ENCODE results near the gene IQCF6.
"Not testable (repeated sequence)": the region's sequence is repeated elsewhere in the genome, so short reads cannot be mapped to it uniquely, and the experiment has no call there.

Gene IQCF6

GRCh38 chr3:51779137-51779536 lies at the start of gene IQCF6:
TSS of gene IQCF6 (minus strand) at chr3:51779237. CDS start at chr3:51779224, 13 bp downstream.
- DNase-seq (ENCODE audit: low spot score): no peak

- DNase-seq (ENCODE audit: low spot score): no peak
These were observed 49.3 kb upstream of the IQCF6 start for GRCh38 chr3:51828297-51828696.

GRCh38 chr3:51819709-51820406 lies 40.8 kb upstream of the IQCF6 start:
- peak; percentile 11 for DNase-seq (ENCODE audit: low spot score)

DNA sequence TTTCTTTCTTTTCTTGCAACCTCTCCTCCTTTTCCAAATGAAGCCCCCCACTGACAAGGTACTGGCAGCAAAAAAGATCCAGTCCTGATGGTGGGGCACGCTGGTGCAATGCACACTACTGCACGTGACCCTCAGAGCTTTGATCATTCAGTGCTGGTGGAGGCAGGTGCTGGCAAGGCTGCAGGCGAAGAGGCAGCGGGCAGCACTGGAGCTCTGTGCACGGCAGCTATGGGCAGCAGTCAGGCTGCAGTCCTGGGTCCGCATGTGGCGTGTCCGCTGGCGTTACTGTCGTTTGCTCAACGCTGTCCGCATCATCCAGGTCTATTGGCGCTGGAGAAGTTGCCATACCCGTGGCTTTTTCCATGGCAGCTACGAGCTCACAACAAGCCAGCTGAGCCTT lies 40.1 kb upstream of the IQCF6 start:
- DNase-seq (ENCODE audit: low spot score): no peak

GRCh38 chr3:51817375-51817774 lies 38.3 kb upstream of the IQCF6 start:
- no peak for DNase-seq (ENCODE audit: low spot score)

GRCh38 chr3:51816723-51817122 lies 37.7 kb upstream of the IQCF6 start:
- no peak for DNase-seq (ENCODE audit: low spot score)

DNA sequence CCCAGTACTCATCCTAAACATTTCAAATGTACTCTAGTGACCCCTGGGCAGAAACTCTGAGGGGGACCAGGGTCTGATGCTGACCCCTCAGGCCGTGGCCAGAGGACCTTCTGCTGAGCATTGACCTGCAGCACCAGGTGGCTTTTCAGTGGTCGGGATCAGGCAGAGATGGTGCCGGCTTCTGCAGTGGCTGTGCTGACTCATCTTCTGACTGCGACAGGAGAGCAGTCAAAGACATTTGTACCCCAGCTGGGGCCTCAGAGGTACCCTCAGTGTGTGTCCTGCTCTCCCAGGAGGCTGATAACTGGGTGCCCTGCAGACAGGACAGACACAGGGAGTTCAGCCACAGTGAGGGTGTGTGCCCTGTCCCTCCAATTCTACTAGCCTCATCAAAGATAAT lies 36.6 kb upstream of the IQCF6 start:
- DNase-seq (ENCODE audit: low spot score): no peak

DNA sequence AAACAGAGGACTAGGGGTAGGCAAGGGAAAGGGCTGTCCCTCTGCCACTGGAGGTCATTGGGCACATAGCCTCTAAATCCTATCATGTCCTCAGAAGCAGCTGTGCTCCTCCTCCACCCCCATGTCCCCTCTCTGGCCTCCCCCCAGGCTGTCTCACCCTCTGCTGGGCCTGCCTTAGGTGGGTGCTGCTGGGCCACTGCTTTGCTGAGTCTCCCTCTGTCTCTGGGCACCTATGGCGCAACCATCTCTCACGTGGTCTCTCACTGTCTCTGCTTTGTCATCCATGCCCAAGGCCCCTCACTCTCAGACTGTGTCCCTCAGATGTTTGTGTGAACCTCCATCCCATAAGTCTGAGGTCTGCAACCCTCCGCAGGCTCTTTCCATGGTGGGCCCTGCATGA lies 35.0 kb upstream of the IQCF6 start:
- no peak for DNase-seq (ENCODE audit: low spot score)

- DNase-seq (ENCODE audit: low spot score): no peak
These were observed 34.5 kb upstream of the IQCF6 start for GRCh38 chr3:51813539-51813938.

DNA sequence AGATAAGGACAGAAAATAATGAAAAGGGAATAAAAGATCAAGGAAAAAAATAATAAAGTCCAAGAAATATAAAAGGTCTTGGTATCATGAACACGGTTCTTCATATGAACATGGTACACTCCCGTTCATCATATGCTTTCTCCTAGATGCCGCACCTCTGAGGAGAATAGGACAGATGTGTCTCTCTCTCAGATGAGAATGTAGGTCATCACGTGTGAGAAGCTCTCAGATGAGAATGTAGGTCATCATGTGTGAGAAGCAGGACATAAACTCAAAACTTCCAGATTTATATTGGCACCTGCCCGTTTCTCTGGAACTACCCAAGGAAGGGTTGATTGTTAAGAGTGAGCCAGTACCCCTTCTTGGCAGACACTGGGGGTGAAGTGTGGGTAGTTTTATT lies 29.9 kb upstream of the IQCF6 start:
- no peak for DNase-seq (ENCODE audit: low spot score)

DNA sequence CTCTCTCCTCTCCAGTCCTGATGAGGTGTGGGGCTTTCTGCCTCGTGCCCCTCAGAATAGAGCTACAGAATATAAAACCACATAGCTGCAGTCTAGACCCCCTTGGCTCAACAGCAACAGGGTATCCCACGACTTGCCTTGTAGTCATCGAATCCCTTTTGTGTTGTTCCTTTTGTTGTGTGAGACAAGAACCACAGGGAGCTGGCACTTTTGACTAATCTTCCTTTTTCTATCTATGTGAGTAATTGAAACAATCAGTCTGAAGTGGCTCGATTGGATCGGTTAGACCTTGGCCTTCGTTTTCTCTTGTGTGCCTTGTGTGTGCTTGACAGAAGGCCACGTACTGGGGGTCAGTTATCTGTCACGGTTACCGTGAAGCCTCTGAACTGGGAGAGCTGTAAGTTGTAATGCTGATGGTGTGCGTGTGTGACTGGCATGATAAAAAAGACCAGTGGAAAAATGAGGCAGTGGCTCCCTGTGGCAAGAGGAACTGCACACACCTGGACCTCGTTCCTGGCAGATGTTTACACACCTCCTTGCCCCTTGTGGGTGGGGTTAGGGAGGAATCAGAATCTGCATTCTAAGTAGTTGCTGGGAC lies 23.2 kb upstream of the IQCF6 start:
- DNase-seq (ENCODE audit: low spot score): no peak

GRCh38 chr3:51800750-51801125 lies 21.7 kb upstream of the IQCF6 start:
- no peak for DNase-seq (ENCODE audit: low spot score)

- peak; percentile 55 for DNase-seq (ENCODE audit: low spot score)
These were observed 21.1 kb upstream of the IQCF6 start for GRCh38 chr3:51799879-51800749.

DNA sequence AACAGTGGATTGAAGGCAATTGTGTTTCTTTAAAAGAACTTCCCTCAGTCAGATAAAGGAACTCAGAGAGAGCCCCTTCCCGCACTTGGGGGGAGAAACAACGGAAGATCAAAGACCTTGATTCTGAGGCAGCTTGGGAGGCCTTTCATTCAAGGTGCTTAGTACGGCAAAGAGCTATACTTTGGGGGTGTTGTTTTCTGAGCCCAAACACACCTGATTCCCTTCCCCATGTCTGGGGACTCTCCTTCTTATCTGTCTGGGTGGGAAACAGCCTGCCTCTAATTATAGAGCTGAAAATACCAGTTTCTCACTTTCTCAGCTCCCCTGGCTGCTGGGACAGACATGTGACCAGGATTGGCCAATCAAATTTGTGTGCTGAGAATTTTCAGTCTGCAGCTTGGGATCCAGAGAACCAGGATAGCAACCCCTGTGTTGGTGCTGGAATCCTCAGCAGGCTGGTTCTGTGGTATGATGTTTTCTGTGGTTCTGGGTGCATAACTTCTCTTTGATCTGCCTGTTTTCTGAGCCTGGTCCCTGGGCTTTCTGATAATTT lies 19.4 kb upstream of the IQCF6 start:
- DNase-seq (ENCODE audit: low spot score): no peak

DNA sequence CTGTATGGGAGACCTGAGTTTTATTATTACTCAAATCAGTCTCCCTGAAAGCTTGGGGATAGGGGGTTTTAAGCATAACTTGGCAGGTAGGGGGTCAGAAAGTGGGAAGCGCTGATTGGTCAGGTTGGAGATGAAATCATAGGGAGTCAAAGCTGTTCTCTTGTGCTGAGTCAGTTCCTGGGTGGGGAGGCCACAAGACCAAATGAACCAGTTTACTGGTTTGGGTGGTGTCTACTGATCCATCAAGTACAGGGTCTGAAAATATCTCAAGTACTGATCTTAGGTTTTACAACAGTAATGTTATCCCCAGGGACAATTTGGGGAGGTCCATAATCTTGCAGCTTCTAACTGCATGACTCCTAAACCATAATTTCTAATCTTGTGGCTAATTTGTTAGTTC lies 17.8 kb upstream of the IQCF6 start:
- DNase-seq (ENCODE audit: low spot score): no peak

GRCh38 chr3:51794206-51794605 lies 15.2 kb upstream of the IQCF6 start:
- DNase-seq (ENCODE audit: low spot score): no peak

DNA sequence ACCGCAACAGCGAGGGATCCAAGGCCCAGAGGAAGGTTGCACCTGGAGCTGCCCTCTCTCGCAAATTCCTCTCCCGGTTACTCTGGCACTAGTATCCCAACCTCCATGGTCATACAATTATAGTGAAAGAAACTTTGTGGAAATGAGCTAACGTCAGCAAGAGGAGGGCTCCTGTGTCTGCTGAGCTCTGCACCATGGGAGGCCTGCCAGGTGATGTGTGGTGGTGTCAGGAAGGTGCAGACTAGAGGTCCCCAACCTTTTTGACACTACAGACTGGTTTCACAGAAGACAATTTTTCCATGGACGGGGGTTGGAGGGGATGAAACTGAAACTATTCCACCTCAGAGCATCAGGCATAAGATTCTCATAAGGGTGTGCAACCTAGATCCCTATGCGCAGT lies 13.2 kb upstream of the IQCF6 start:
- DNase-seq (ENCODE audit: low spot score): no peak

- DNase-seq (ENCODE audit: low spot score): no peak
These were observed 10.4 kb upstream of the IQCF6 start for GRCh38 chr3:51789437-51789836.

GRCh38 chr3:51787576-51787975 lies 8.5 kb upstream of the IQCF6 start:
- DNase-seq (ENCODE audit: low spot score): not testable (repeated sequence)

- no peak for DNase-seq (ENCODE audit: low spot score)
These were observed 7.2 kb upstream of the IQCF6 start for GRCh38 chr3:51786267-51786666.

DNA sequence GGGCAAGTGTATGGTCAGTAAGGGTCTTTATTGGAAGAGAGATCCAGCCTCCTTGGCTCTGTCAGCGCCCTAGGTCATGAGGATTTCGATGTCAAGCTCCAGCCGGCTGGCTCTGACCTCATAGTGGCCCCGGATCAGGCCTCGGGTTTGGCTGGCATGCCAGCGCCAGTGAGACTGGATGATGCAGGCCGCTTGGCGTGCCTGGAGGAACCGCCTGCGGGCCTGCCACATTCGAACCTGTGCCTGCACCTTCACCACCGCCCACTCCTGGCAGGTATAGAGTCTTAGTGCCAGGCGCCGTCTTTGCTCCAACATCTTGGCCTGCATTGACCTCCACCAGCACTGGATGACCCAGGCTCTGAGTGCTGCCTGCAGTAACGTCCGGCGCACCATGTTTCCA lies 483 bp downstream of the IQCF6 start:
- no peak for DNase-seq (ENCODE audit: low spot score)

DNA sequence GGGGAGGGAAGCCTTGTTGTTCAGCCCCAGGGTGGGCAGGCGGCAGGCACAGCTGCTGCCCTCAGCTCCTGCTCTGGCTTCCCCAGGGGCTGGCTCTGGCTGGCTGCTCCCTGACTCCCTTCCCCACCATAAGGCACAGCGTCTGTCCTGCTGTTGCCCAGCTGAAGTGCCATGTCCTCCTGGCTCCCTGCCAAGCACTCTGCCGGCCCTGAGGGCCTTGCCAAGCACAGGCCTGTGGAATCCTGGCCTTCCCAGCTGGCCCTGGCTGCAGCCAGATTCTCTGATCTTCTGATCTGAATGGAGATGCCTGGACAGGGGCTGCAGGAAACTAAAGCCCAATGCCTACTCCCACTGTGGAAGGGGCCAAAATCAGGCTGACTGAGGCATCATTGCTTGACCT lies 1.1 kb downstream of the IQCF6 start:
- no peak for DNase-seq (ENCODE audit: low spot score)

GRCh38 chr3:51773529-51774056 lies 5.4 kb downstream of the IQCF6 start:
- peak; percentile 25 for DNase-seq (ENCODE audit: low spot score)

All from SW480 (cell line).